OCI-LY1 (cell line): ENCODE results near the gene RPLP2.

Experiments used
- H2AFZ ChIP-seq: fragments of 200-600 bp; sonication (generic), shearing (Covaris generic); 2 replicates; pipeline ENCODE4 v1.6.0; 2014; ENCODE audit warnings: antibody characterized with exemption, mild to moderate bottlenecking, low read length
- H3F3A ChIP-seq: fragments of 200-600 bp; sonication (generic), shearing (Covaris generic); 2 replicates; pipeline ENCODE4 v1.6.0; 2014; ENCODE audit warnings: mild to moderate bottlenecking, antibody characterized with exemption, low read length, moderate library complexity; ENCODE audit not compliant: insufficient read depth
- H3K27ac ChIP-seq: fragments of 200-600 bp; sonication (generic); 2 replicates; pipeline ENCODE4 v1.5.1; 2014; ENCODE audit warnings: low read length, mixed run types, mild to moderate bottlenecking, low read depth; ENCODE audit not compliant: poor library complexity, severe bottlenecking
- H3K27me3 ChIP-seq: fragments of 200-600 bp; sonication (generic); 2 replicates; pipeline ENCODE4 v1.6.0; 2014; ENCODE audit warnings: antibody characterized with exemption, mild to moderate bottlenecking, low read length, moderate library complexity; ENCODE audit not compliant: insufficient read depth
- H3K36me3 ChIP-seq: fragments of 200-600 bp; sonication (generic); 2 replicates; pipeline ENCODE4 v1.6.1; 2014; ENCODE audit warnings: mild to moderate bottlenecking, antibody characterized with exemption, low read length, moderate library complexity, mixed read lengths; ENCODE audit not compliant: insufficient read depth
- H3K4me1 ChIP-seq: fragments of 200-600 bp; sonication (generic); 2 replicates; pipeline ENCODE4 v1.5.1; 2014; ENCODE audit warnings: mild to moderate bottlenecking, low read length, moderate library complexity; ENCODE audit not compliant: insufficient read depth, severe bottlenecking
- H3K4me2 ChIP-seq: fragments of 200-600 bp; sonication (generic), shearing (Covaris generic); 2 replicates; pipeline ENCODE4 v1.6.1; 2014; ENCODE audit warnings: low read length
- H3K4me3 ChIP-seq: fragments of 200-600 bp; sonication (generic); 2 replicates; pipeline ENCODE4 v1.5.1; 2014; ENCODE audit warnings: low read length, low read depth, mild to moderate bottlenecking, mixed read lengths; ENCODE audit not compliant: poor library complexity, severe bottlenecking
- H3K79me2 ChIP-seq: fragments of 200-600 bp; shearing (Covaris generic); 2 replicates; pipeline ENCODE4 v1.6.1; 2016; ENCODE audit warnings: mixed run types, low read length, mixed read lengths; ENCODE audit not compliant: insufficient read depth
- H3K9ac ChIP-seq: fragments of 200-600 bp; sonication (generic), shearing (Covaris generic); 2 replicates; pipeline ENCODE4 v1.6.1; 2014; ENCODE audit warnings: mild to moderate bottlenecking, low read length, mixed read lengths
- H3K9me2 ChIP-seq: fragments of 200-600 bp; sonication (generic), shearing (Covaris generic); 2 replicates; pipeline ENCODE4 v1.6.1; 2014; ENCODE audit warnings: low read depth, mild to moderate bottlenecking, low read length, mixed read lengths
- H3K9me3 ChIP-seq: fragments of 200-600 bp; shearing (Covaris generic); 2 replicates; pipeline ENCODE4 v1.6.1; 2014; ENCODE audit warnings: low read length, mixed read lengths
- H4K20me1 ChIP-seq: fragments of 200-600 bp; sonication (generic), shearing (Covaris generic); 2 replicates; pipeline ENCODE4 v1.6.0; 2016; ENCODE audit warnings: mild to moderate bottlenecking, low read length; ENCODE audit not compliant: insufficient read depth
- EZH2 ChIP-seq: fragments of 200-600 bp; sonication (generic), shearing (Covaris generic); IDR thresholded peaks from 2 replicates; pipeline ENCODE4 v1.8.0; 2017; ENCODE audit warnings: borderline replicate concordance, mixed run types, mild to moderate bottlenecking, antibody characterized with exemption, low read length, moderate library complexity, mixed read lengths
- TF ChIP-seq, protein P1 (sequence below): fragments of 200-600 bp; sonication (generic), shearing (Covaris generic); IDR thresholded peaks from 2 replicates; pipeline ENCODE4 v1.5.1; 2017; ENCODE audit warnings: mild to moderate bottlenecking, antibody characterized with exemption, low read length, moderate library complexity, mixed read lengths

The RPLP2 gene

DNA sequence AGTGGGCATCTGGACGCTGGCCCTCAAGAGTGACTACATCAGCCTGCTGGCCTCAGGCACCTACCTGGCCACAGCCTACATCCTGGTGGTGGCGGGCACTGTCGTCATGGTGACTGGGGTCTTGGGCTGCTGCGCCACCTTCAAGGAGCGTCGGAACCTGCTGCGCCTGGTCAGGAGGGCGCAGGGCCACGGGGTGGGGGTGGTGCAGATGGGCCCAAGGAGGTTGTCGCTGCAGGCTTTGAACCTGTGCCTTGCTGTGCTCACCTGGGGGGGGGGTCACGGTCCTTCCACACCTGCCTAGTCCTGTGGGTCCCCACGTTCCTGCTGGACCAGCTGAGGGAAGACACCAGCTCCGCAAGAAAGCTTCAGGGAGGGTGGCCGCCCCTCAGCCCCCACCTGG, 26.5 kb downstream of the RPLP2 start:
- no peak for TF ChIP-seq EZH2
- TF ChIP-seq, protein P1, sequence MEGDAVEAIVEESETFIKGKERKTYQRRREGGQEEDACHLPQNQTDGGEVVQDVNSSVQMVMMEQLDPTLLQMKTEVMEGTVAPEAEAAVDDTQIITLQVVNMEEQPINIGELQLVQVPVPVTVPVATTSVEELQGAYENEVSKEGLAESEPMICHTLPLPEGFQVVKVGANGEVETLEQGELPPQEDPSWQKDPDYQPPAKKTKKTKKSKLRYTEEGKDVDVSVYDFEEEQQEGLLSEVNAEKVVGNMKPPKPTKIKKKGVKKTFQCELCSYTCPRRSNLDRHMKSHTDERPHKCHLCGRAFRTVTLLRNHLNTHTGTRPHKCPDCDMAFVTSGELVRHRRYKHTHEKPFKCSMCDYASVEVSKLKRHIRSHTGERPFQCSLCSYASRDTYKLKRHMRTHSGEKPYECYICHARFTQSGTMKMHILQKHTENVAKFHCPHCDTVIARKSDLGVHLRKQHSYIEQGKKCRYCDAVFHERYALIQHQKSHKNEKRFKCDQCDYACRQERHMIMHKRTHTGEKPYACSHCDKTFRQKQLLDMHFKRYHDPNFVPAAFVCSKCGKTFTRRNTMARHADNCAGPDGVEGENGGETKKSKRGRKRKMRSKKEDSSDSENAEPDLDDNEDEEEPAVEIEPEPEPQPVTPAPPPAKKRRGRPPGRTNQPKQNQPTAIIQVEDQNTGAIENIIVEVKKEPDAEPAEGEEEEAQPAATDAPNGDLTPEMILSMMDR: no peak
- Histone ChIP-seq H3K27me3 (peaks cover under 1% of the 10 kb centered on the region; the same call in 1 of the 2 replicates), H2AFZ (no peak overlapping the region), H3K4me2 (no peak overlapping the region), H3K4me1 (peaks cover 11% of the 10 kb centered on the region), H3K9me3 (no peaks in the 10 kb centered on the region), H3K9me2 (no peaks in the 10 kb centered on the region), H3K4me3 (no peak overlapping the region), H3K36me3 (peaks cover 35% of the 10 kb centered on the region), H3K9ac (no peak overlapping the region), H4K20me1 (no peaks in the 10 kb centered on the region), H3F3A (no peaks in the 10 kb centered on the region), H3K27ac (no peak overlapping the region), H3K79me2 (0 out of 2 replicates have a peak, but pooled peaks cover 2% of the 10 kb centered on the region)

DNA sequence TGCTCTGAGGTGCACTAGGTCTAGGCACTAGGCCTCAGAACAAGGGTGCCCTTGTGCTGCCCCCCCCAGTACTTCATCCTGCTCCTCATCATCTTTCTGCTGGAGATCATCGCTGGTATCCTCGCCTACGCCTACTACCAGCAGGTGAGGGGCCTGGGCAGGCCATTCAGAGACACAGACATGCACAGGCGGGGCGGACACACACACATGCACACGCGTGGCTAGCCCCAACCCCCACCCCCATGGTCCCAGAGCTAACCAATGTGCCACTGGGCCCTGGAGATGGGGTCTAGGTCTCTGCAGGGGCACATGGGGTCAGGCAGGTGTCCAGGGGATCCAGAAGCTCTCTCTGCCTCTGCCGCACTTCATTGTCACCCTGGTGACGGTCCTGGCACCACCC, 26.9 kb downstream of the RPLP2 start:
- TF ChIP-seq EZH2: no peak
- TF ChIP-seq, protein P1: no peak
- no peaks in the 10 kb centered on the region for H3F3A ChIP-seq
- no peak overlapping the region for H3K4me3 ChIP-seq
- no peaks in the 10 kb centered on the region for H4K20me1 ChIP-seq
- H3K9me2 ChIP-seq: no peaks in the 10 kb centered on the region
- no peaks in the 10 kb centered on the region for H3K9me3 ChIP-seq
- no peaks in the 10 kb centered on the region for H3K27me3 ChIP-seq
- H3K36me3 ChIP-seq: peaks cover 35% of the 10 kb centered on the region
- no peak overlapping the region for H3K27ac ChIP-seq
- peaks cover 3% of the 10 kb centered on the region; the same call in 1 of the 2 replicates for H3K79me2 ChIP-seq
- H2AFZ ChIP-seq: no peak overlapping the region
- H3K4me2 ChIP-seq: no peak overlapping the region
- H3K9ac ChIP-seq: no peak overlapping the region
- peaks cover 15% of the 10 kb centered on the region for H3K4me1 ChIP-seq

DNA sequence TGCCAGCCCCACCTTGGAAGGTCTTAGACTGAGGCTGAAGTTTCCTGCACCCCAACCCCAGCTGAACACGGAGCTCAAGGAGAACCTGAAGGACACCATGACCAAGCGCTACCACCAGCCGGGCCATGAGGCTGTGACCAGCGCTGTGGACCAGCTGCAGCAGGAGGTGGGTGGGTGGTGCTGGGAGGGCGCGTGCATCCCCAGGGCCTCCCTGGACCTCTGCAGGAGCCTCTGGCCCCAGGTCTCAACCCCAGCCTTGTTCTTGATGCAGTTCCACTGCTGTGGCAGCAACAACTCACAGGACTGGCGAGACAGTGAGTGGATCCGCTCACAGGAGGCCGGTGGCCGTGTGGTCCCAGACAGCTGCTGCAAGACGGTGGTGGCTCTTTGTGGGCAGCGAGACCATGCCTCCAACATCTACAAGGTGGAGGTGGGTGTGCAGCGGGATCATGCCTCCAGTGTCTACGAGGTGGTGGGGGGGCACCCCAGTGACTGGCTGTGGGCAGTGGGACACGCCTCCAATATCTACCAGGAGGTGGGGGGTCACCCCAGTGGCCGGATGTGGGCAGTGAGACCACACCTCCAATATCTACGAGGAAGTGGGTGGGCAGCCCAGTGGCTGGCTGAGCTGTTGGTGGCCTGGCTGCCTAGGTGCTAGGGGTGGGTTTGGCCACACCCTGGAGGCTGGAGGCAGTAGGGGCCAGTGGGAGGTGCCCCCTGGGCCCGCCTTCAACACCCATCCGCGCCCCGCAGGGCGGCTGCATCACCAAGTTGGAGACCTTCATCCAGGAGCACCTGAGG, 27.6 kb downstream of the RPLP2 start:
- no peak overlapping the region for H3K4me3 ChIP-seq
- H3K9ac ChIP-seq: no peak overlapping the region
- H3K9me3 ChIP-seq: no peaks in the 10 kb centered on the region
- H3K4me2 ChIP-seq: no peak overlapping the region
- peaks cover 38% of the 10 kb centered on the region for H3K36me3 ChIP-seq
- peaks cover 15% of the 10 kb centered on the region for H3K4me1 ChIP-seq
- H3F3A ChIP-seq: no peaks in the 10 kb centered on the region
- no peaks in the 10 kb centered on the region for H3K9me2 ChIP-seq
- no peak for TF ChIP-seq EZH2
- TF ChIP-seq, protein P1: no peak
- peaks cover 8% of the 10 kb centered on the region; the same call in 1 of the 2 replicates for H3K79me2 ChIP-seq
- H4K20me1 ChIP-seq: no peaks in the 10 kb centered on the region
- no peaks in the 10 kb centered on the region for H3K27me3 ChIP-seq
- H2AFZ ChIP-seq: no peak overlapping the region
- H3K27ac ChIP-seq: no peak overlapping the region
